Upper lobe of left lung (tissue), 4 donors: ENCODE data around the gene PPP5C.

Source experiments
- EP300 ChIP-seq, 4 donors: sonication (generic); formaldehyde crosslinking; IDR thresholded peaks; one replicate each; pipeline ENCODE4 v1.5.1; 2017; ENCODE audit warnings: antibody characterized with exemption in 4 of 4, control low read depth in 2 of 4
- POLR2A ChIP-seq, 4 donors: fragments of 450-650 bp; IDR thresholded peaks; one replicate each; pipeline ENCODE4 v1.5.1; 2016 to 2017; ENCODE audit warnings: antibody characterized with exemption in 4 of 4, mild to moderate bottlenecking in 2 of 4
- POLR2AphosphoS5 ChIP-seq, 2 donors: sonication (generic); formaldehyde crosslinking; IDR thresholded peaks; one replicate each; pipeline ENCODE4 v1.5.1; 2017; ENCODE audit warnings: antibody characterized with exemption in 2 of 2
- TF ChIP-seq, protein P1 (sequence below), 6 experiments: fragments of 450-650 bp in 4 of 6; fragments of 200-600 bp in 2 of 6; sonication (generic) in 2 of 6; IDR thresholded peaks; one replicate each; pipeline ENCODE4 v1.5.1; 2016 to 2019; ENCODE audit warnings: antibody characterized with exemption in 6 of 6

GRCh38 chr19:46406976-46407375, 60.1 kb downstream of the PPP5C start:
- TF ChIP-seq, protein P1, sequence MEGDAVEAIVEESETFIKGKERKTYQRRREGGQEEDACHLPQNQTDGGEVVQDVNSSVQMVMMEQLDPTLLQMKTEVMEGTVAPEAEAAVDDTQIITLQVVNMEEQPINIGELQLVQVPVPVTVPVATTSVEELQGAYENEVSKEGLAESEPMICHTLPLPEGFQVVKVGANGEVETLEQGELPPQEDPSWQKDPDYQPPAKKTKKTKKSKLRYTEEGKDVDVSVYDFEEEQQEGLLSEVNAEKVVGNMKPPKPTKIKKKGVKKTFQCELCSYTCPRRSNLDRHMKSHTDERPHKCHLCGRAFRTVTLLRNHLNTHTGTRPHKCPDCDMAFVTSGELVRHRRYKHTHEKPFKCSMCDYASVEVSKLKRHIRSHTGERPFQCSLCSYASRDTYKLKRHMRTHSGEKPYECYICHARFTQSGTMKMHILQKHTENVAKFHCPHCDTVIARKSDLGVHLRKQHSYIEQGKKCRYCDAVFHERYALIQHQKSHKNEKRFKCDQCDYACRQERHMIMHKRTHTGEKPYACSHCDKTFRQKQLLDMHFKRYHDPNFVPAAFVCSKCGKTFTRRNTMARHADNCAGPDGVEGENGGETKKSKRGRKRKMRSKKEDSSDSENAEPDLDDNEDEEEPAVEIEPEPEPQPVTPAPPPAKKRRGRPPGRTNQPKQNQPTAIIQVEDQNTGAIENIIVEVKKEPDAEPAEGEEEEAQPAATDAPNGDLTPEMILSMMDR (IDR thresholded peaks at IDR 0.05) = no peak
- TF ChIP-seq POLR2AphosphoS5 (IDR thresholded peaks at IDR 0.05) (no peak), EP300 (IDR thresholded peaks at IDR 0.05) (no peak), POLR2A (IDR thresholded peaks at IDR 0.05) (no peak)
